ENCODE measurements around the gene TMPRSS3. TPM values are rescaled to one million over a fixed set of nuclear protein-coding genes. Genes with fewer than 3 reads are reported as not detected.

TMPRSS3 gene
- total RNA-seq, 2 donors from 2014 or later: 0.27 to 0.34 TPM

DNA sequence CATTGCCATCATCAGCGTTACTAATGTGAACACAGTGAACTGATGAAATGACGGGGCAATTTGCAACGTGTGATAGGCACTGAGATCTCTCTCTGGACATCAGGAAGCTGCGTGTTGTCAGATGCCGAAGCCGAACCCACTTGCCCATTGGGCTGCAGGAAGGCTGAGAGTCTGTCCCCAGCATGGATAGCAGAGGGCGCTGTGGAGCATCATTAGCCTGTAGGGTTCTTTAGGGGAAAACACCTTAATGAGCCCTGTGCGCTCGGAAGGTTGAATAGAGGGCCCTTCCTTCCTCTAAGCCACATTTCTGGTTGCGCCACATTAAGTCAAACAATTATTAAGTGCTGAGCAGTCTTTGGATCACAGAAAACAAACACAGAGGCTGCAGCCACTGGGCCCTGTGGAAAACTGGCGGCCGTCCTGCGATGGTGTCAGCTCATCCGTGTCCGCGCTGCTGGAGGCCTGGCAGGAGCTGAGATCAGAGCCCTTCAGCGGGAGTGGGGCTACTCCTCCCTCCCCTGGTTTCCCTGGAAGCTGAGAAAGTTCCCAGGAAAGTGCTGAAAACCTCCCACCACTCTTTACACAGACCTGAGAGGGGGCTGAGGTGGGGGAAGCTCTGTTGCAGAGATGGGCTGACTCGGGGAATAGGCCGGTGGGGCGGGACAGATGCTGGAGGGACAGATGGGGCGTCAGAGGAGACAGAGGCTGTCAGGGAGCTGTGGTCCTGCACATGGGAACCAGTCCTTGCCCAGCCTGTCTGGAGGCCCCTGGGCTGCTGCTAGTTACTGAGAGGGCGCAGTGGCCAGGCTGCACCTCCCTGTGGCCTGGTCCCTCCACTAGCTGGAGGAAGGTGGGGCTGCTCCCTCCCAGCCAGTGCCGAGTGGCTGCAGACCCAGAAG is 57.8 kb downstream of the TMPRSS3 start:
- peak; percentile 88 for DNase-seq (ENCODE audit: low spot score)
- no peaks in the 10 kb centered on the region for H3K27me3 ChIP-seq (replicated peaks; ENCODE audit: insufficient read depth)
- H3K4me3 ChIP-seq: no peak overlapping the region
- 28% methylated on average over 23 of the region's 23 CpGs for WGBS
- intact Hi-C loops (cut with DNase I): no loop called here
- no peaks in the 10 kb centered on the region for H3K4me1 ChIP-seq (replicated peaks)
- H3K9me3 ChIP-seq: no peaks in the 10 kb centered on the region
- peak overlapping the region; percentile 21 to 41 for H3K27ac ChIP-seq
- TF ChIP-seq, protein P1, sequence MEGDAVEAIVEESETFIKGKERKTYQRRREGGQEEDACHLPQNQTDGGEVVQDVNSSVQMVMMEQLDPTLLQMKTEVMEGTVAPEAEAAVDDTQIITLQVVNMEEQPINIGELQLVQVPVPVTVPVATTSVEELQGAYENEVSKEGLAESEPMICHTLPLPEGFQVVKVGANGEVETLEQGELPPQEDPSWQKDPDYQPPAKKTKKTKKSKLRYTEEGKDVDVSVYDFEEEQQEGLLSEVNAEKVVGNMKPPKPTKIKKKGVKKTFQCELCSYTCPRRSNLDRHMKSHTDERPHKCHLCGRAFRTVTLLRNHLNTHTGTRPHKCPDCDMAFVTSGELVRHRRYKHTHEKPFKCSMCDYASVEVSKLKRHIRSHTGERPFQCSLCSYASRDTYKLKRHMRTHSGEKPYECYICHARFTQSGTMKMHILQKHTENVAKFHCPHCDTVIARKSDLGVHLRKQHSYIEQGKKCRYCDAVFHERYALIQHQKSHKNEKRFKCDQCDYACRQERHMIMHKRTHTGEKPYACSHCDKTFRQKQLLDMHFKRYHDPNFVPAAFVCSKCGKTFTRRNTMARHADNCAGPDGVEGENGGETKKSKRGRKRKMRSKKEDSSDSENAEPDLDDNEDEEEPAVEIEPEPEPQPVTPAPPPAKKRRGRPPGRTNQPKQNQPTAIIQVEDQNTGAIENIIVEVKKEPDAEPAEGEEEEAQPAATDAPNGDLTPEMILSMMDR (IDR thresholded peaks at IDR 0.05): peak; percentile 22 to 89 (median 80)
- TF ChIP-seq POLR2A (IDR thresholded peaks at IDR 0.05) (no peak), POLR2AphosphoS5 (IDR thresholded peaks at IDR 0.05) (peak; percentile 92)
- H3K36me3 ChIP-seq: no peaks in the 10 kb centered on the region

DNA sequence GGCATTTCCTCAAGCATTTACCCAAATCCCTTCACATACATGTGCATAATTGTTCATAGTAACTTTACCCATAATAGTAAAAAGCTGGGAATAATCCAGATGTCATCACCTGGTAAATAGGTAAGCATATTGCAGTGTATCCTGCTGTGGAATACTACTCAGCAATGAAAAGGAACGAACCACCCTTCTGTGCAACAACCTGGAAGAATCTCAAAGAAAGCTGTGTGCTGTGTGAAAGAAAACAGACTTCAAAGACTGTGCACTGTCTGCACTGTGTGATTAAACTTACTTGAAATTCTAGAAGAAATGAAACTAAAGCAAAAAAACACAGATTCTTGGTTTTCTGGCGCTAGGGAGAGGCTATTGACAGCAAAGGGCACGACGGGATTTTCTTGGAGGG is 58.6 kb downstream of the TMPRSS3 start:
- Histone ChIP-seq H3K27ac (no peak overlapping the region), H3K9me3 (no peaks in the 10 kb centered on the region), H3K4me1 (replicated peaks) (no peaks in the 10 kb centered on the region), H3K4me3 (no peak overlapping the region), H3K36me3 (no peaks in the 10 kb centered on the region), H3K27me3 (replicated peaks; ENCODE audit: insufficient read depth) (no peaks in the 10 kb centered on the region)
- WGBS: 70% methylated on average over 4 of the region's 4 CpGs
- no peak for DNase-seq (ENCODE audit: low spot score)
- TF ChIP-seq POLR2A (IDR thresholded peaks at IDR 0.05) (no peak), POLR2AphosphoS5 (IDR thresholded peaks at IDR 0.05) (no peak)
- TF ChIP-seq, protein P1 (IDR thresholded peaks at IDR 0.05): no peak
- intact Hi-C loops (cut with DNase I): no loop called here

DNA sequence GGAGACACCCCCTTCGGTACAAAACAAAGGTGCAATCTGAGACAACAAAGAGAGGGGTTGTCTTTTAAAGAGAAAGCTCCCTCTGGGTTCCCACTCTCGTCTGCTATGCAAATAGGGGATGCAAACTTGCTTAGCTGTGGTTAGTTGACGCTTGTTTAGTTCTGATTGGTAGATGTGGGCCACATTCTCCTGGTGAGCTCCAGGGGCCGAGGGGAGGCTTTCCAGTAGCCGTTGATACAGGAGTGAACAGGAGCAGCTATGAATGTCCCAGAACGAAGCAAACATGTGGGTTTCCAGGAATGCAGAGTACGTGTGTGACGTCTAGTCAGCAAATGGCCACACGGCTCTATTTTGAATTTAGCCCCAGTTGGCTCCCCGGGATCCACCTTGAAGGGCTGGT is 59.8 kb downstream of the TMPRSS3 start:
- WGBS: 24% methylated on average over 10 of the region's 10 CpGs
- H3K27me3 ChIP-seq (replicated peaks; ENCODE audit: insufficient read depth): no peaks in the 10 kb centered on the region
- DNase-seq (ENCODE audit: low spot score): no peak
- TF ChIP-seq POLR2AphosphoS5 (IDR thresholded peaks at IDR 0.05) (no peak), POLR2A (IDR thresholded peaks at IDR 0.05) (no peak)
- TF ChIP-seq, protein P1 (IDR thresholded peaks at IDR 0.05): no peak
- no peak overlapping the region for H3K4me3 ChIP-seq
- H3K27ac ChIP-seq: no peak overlapping the region
- H3K4me1 ChIP-seq (replicated peaks): no peaks in the 10 kb centered on the region
- intact Hi-C loops (cut with DNase I): no loop called here
- no peaks in the 10 kb centered on the region for H3K9me3 ChIP-seq
- no peaks in the 10 kb centered on the region for H3K36me3 ChIP-seq

- Histone ChIP-seq H3K36me3 (no peaks in the 10 kb centered on the region), H3K27me3 (replicated peaks; ENCODE audit: insufficient read depth) (no peaks in the 10 kb centered on the region), H3K27ac (no peak overlapping the region), H3K4me1 (replicated peaks) (no peaks in the 10 kb centered on the region), H3K9me3 (no peaks in the 10 kb centered on the region), H3K4me3 (no peak overlapping the region)
- intact Hi-C loops (cut with DNase I): no loop called here
- no peak for DNase-seq (ENCODE audit: low spot score)
- TF ChIP-seq POLR2A (IDR thresholded peaks at IDR 0.05) (no peak), POLR2AphosphoS5 (IDR thresholded peaks at IDR 0.05) (no peak)
- TF ChIP-seq, protein P1 (IDR thresholded peaks at IDR 0.05): no peak
- WGBS: 52% methylated on average over 5 of the region's 5 CpGs
Measured at GRCh38 chr21:42332557-42333317, 63.1 kb downstream of the TMPRSS3 start.
